ENCODE measurements around the gene BUB1B.

BUB1B gene

DNA sequence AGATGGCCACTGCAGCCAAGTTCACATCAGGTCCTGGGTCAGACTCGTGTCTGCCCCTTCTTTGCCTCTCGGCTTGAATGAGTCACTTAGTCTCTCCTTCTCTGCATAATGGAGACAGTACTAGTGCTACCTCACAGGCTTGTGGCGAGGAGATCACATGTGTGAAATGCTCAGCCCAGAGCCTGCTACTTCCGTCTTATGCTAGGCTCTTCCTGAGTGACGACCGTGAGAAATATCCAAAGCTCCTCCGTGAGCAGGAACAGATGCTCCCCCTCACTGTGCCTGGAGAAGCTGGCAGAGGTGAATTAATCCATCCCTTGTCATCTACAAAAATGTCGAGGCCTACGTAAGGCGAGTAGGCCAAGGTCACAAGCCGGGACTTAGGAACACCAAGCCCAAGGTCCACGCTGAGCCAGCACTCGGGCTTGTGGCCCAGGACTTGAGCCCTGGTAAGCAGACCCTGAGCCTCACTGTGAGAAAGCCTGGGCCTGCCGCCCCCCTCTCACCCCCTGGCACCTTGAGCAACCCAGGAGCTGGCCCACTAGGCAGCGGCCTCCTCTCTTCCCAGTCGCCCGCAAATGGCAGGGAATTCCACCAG lies 95.9 kb downstream of the BUB1B start:
- no peak for DNase-seq

DNA sequence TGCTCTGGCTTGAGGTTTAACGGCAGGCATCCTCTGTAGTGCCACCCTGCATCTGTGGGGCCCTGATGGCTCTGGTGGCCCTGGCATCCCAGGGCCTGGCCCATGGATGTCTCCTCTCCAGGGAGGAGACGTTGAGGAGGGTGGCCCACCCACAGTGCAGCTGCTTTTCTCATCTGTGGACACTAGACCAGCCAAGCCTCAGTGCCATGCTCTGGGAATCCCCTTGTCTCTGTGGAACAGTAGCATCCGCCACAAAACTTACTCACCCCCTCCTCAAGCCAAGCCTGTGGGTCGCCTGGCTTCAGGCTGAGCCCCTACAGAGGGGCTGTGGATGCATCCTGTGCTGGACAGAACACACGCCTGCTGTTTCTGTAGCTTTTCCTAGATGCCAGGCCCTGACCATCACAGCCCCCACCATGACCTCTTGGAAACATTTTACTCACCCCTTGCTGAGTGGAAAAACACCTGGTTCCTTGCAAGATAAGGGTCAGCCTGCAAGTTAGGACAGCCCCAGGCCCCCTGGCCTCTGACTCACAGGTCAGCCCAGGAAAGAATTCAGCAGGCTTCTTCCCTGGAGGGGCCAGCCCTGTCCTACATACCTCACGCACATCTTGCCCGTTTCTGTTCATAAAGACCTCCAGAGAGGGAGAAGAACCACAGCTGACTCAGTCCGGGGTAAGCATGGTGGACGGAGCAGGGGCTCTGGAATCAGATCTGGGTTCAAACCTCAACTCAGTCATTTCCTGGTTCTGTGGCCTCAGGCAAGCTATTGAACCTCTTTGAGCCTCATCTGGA lies 97.0 kb downstream of the BUB1B start:
- DNase-seq: no peak

DNA sequence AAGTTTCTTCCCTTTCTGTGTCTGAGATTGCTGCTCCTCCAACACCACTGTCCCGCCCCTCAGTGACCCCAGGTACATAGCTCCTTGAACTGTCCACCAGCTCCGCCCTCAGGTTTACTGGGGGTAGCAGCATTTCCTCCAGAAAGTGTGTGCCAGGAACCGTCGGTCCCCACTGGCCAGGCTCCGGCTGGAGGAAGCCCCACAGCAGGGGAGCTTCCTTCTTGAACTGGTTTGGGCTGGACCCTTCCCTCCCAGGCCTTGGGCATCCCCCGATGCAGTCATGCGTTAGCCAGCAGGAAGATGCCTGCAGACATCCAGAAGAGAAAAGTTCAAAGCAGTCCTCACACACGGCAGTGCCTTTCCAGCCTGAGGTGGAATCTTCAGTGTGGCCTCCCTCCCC lies 97.7 kb downstream of the BUB1B start:
- no peak for DNase-seq

DNA sequence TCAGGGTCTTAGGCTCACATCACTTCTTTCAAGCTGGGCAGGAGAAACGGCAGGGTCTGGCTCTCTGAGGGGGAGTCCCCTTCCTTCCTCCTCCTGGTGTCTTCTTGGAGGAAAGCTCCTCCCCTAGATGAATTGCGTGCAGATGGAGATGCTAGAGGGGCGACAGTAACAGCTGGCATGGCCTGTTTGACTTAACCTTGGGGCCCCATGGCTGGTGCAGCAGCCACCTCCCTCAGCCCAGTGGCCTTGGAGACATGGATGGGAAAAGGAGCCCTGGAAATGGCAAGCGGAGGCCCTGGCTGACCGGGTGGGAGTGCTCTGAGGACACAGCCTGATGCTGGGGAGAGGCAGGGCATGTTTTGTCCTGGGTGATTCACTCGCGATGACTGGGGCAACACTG lies 98.2 kb downstream of the BUB1B start:
- no peak for DNase-seq

DNA sequence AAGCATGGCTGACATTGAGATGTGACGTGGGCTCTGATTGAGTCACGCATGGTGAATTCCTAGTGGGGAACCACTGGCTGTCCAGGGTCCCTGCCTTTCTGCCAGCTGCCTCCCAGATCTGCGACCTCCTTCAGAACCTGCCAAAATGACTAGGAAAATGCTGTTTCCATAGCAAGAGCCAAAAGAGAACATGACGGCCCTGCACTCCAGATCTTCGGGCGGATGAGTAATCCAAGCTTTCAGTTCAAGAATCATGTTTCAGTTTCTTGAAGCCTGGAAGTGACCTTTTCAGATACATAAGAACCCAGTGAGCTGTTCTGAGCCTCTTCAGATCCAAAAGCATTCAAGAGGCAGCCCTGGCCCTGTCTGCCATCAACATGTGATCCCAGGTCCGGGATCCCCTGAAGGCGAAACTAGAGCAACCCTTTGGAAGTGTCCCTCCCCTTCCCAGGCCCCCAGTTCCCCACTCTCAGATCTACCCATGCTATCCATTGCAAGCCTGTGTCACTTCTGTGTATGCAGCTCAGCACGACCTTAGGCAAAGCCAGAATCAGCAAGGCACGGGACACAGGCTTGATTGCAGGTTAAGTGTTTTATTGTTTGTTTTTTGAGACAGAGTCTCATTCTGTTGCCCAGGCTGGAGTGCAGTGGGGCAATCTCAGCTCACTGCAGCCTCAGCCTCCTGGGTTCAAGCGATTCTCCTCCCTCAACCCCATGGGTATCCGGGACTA lies 102.3 kb downstream of the BUB1B start:
- DNase-seq: no peak

DNA sequence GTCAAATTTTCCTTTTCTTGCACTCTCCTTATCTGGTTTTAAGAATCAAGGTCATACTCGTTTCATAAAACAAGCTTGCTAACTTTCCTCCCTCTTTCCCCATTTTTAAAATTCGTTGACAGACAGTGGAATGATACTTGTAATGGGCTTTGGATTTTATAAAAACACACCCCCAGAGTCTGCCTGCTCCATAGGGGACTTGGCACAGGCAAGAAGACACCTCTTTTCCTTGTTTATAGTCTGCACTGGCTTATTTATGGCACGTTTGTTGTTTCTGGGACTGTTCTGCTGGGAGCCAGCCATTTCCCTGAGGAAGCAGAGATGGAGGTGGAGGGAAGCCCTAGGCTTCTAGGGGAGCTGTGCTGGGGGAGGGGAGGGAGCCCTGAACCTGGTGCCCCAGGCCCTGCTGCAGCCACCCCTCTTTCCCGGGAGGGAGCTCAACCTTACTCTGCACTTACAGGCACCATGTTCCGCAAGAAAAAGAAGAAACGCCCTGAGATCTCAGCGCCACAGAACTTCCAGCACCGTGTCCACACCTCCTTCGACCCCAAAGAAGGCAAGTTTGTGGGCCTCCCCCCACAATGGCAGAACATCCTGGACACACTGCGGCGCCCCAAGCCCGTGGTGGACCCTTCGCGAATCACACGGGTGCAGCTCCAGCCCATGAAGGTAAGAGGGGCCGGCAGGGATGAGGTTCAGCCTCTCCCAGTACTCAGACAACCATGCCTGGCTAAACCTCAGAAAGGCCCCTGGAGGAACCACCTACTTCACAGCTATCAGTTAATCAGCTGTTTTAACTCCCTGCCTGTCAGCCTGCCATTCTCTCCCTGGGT lies 103.7 kb downstream of the BUB1B start:
- DNase-seq: no peak

DNA sequence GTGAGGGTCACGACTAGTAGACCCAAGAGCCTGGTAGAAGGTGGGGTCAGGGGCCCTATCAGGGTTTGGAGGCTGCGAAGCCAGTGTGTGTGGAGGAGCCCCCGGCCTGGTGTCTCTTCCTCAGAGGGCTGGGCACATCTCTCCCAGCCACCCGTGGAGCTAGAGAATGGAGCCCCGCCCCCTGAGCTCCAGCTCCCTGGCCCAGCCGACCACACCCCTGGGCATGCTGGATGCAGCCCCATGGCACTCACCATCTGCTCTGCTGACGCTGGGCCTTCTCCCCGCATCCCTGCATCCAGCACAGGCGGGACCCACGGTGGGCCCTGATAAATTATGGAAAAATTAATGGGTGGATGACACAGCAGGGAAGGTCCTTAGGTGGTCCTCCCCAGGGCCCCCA lies 104.5 kb downstream of the BUB1B start:
- DNase-seq: no peak

DNA sequence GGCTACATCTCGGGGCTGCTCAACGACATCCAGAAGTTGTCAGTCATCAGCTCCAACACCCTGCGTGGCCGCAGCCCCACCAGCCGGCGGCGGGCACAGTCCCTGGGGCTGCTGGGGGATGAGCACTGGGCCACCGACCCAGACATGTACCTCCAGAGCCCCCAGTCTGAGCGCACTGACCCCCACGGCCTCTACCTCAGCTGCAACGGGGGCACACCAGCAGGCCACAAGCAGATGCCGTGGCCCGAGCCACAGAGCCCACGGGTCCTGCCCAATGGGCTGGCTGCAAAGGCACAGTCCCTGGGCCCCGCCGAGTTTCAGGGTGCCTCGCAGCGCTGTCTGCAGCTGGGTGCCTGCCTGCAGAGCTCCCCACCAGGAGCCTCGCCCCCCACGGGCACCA lies 105.0 kb downstream of the BUB1B start:
- no peak for DNase-seq

DNA sequence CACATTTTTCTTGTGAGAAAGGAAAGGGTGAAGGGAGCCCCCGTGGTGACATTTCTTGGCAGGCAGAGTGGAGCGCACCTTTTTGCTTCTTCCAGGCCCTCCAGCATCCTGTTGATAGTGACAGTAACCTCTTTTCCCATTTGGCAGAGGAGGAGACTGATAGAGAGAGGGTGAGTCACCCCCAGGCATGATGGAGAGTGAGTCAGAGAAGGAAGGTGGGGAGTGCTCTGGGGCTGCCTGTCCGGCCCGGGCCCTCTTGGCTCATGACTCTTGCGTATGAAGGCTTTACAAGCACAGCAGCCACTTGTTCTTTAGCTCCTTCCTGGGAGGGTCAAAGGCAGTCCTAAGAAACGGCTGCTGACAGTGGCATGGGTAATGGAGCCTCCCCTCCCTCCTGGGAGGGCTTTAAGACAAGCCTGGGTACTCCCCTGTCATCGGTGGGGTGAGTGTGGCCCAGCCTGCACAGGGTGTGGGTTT lies 106.0 kb downstream of the BUB1B start:
- no peak for DNase-seq

DNA sequence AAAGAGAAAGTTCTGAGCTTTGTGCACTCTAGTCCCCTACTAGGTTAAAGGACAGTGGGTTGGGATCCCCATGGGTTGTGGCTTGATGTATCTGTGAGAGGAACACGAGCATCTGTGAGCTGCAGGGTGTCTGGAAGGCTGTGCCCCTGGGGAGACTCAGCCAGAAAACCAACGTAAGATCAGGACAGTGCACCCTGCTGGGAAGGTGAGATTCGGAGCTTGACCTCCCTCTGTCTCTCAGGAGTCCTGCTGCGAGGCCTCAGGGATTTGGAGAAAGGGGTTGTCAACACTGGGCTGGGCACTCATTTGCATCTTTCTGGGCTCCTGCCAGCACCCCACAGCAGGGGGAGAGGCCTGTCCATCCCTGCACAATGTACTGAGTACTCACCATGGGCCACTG lies 106.8 kb downstream of the BUB1B start:
- DNase-seq: no peak

DNA sequence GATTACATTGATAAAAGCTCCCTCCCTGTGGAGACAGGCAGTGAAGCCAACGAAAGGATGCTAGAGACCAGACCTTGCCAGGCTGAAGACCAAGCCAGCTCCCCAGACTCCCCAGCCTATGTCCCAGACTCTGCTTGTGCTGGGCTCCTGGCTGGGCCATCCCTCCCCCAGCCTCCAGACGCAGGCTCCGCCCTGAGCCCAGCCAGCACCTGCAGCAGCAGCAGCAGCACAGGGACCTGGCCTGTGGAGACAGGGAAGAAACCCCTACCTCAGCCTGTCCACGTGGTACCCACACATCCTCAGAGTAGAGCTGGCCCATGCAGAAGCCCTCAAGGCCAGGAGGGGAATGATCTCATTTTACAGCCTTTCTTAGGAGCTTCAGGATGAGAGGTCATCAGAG lies 108.7 kb downstream of the BUB1B start:
- DNase-seq: no peak

DNA sequence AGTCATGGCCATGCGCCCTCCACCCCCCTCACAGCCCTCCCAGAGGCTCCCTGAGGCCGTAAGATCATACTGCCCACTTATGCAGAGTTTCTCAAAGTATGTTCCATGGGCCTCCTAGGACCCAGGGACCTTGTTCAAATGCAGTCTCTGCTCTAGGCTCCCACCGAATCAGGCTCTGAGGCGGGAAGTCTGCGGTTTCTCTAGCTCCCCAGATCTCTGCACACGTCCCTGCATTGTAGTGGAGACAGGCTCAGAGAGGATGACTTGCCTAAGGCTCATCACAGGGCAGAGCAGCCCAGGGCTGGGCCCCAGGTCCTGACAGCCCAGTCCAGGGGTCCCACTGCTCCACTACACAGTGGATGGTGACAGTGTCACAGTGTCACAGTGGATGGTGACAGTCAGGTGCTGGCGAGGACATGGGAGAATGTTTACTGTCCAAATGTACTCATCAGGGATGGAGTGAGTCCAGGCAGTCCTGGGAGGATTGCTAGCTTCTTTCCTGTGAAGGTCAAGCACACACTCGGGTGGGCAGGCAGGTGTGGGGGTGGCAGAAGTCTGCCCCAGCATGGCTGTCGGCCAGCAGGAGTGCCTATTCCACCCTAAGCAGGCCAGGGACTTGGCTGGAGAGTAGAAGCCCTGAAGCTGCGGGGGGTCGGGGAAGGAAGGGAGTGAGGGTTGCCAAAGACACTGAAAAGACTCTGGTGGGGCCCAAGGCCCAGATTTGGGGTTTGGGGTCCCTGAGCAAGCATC lies 109.6 kb downstream of the BUB1B start:
- no peak for DNase-seq
